Left lobe of liver (tissue), 2 donors: ENCODE data around the gene RGL1. TPM values are rescaled to one million over a fixed set of nuclear protein-coding genes. Genes with fewer than 3 reads are reported as not detected.
A peak's percentile ranks its signal among the peaks of the same experiment; 100 is the strongest.

Source experiments
- ATAC-seq: fragments of 200-7000 bp; cut with Tn5 transposase; one replicate; pipeline ENCODE4 v1.9.1; 2020; ENCODE audit warnings: mild to moderate bottlenecking, moderate library complexity
- DNase-seq: peaks from one replicate; pipeline ENCODE4 v3.0.0-alpha.2; 2020; ENCODE audit warnings: low spot score
- total RNA-seq: library from RNA; stranded (reverse); gene quantifications from one replicate; pipeline ENCODE4 v1.2.1, GENCODE V29; 2021
- donor health status: DM: no; HTN: no; CAD: no; lungs with moderate emphysema.
- donor health status: DM: no; HTN: yes; CAD: no.

RGL1 gene
- total RNA-seq, 1 donor from 2014 or later = 5.9 TPM

DNA sequence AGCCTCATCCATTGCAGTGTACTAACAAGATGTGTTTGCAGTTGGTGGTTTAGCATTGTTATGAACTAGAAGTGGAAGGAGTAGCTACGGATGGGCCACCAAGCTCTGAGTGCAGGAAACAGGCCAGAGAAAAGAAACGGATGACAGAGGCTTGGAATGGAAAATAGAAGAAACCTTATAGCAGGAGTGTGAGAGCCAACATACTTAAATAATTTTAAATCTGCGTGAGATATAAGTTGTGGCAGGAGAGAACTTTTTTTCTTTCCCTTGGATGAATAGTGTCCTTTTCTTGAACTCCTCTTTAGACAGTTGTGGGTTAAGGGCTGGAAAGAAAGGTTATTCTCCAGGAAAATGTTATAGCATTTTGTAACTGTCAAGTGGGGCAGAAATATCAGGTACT, 54.2 kb downstream of the RGL1 start:
- no peak for ATAC-seq
- no peak for DNase-seq

DNA sequence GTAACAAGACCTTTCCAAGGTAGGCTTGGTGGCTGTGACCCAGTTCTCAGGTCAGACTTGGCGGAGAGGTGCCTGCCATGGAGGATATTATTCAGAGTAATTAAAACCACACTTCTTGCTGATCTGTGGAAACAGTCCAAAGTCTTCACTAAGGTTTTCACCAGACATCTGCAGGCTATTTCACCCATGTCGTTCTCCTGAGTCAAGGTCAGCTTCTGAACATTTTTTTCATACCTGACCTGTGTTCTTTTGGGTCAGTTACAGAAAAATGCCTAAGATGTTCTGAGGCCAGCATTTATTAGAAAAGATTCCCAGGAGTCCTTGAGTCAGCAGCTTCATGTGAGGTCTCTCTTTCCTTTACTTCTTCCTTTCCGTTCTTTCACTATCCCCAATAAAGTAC, 54.9 kb downstream of the RGL1 start:
- ATAC-seq (no peak), DNase-seq (no peak)

DNA sequence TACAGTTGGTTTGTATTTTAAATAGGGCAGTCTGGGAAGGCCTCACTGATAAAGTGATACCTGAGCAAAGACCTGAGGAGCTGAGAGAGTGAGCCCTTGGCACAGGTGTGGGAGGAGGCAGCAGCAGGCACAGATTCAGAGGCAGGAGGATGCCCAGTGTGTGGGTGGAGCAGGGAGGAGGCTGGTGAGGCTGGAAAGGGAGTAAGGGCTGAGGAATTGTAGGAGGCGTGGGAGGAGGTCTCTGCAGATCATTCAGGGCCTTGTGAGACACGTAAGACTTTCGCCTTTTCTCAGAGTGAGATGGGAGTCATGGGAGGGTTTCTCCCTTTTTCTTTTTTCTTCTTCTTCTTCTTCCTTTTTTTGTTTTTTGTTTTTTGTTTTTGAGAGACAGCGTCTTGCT, 58.0 kb downstream of the RGL1 start:
- DNase-seq (no peak), ATAC-seq (no peak)

DNA sequence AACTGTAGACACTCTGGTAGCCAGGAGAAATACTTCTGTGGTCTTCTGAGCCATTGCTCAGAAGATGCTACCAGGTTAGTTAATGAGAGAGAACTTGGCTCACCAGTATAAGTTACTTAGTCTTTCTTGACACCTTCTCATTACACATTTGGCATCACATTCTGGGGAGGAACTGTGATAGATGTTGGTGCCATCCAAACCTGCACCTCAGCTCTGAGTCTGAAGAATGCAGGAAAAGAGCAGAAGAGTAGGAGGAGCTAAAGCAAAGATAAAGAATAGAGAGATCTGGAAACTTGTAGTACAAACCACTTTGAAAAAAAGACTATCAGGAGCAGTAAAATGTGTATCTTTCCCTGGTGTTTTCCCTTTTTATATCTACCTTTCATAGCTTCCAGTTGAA, 58.9 kb downstream of the RGL1 start:
- no peak for DNase-seq
- ATAC-seq = no peak

DNA sequence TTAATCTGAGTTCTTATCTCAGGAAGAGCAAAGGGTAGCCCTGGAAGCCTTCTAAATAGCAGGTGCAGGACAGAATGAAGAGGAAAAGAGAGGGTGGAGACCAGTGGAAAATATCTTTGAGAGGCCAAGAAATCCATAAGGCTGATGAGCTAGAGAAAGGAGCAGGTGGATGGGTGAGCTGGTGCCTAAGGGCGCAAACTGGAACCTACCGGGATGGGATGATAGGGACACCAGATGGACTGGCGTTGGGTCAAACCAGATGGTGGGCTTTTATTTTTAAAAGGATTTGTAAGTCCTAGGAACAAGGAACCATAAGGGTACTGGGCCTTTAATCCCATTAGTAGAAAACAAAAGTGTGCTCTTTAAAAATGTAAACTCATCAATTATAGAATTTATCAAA, 59.7 kb downstream of the RGL1 start:
- no peak for ATAC-seq
- no peak for DNase-seq

DNA sequence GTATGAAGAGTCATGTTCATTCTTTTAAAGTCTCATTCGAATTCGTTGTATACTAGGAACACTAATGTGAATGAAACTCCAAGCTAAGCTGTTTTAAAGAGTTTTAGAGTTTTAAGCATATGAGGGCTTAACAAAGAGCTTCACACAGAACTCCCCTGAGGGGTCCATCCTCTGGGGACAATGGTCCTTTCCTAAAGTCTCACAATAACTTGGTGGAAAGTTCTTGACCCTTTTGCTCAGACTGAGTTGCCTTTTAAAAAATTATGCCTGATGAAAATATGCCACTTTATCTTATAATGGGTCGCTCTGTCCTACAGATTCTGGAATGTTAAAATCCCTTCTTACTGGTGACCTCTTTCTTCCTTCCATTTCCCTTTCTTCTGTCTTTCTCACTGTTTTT, 64.3 kb downstream of the RGL1 start:
- DNase-seq = no peak
- no peak for ATAC-seq

DNA sequence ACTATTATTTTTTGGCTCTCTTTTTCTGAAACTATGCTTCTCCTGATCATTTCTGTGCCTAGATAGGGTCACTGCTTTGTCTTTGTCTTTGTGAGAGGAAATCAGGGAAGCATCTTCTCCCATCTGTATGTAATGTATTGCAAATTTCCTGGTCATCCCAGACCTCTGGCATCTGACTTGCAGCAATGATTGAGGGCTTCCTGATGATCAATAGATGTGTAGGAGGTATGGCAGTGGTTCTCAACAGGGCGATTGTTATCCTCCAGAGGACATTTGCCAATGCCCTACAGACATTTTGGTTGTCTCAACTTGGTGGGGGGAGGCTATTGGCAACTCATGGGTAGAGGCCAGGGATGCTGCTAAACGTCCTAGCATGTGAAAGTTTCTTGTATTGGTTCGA, 64.7 kb downstream of the RGL1 start:
- ATAC-seq = no peak
- DNase-seq = no peak

DNA sequence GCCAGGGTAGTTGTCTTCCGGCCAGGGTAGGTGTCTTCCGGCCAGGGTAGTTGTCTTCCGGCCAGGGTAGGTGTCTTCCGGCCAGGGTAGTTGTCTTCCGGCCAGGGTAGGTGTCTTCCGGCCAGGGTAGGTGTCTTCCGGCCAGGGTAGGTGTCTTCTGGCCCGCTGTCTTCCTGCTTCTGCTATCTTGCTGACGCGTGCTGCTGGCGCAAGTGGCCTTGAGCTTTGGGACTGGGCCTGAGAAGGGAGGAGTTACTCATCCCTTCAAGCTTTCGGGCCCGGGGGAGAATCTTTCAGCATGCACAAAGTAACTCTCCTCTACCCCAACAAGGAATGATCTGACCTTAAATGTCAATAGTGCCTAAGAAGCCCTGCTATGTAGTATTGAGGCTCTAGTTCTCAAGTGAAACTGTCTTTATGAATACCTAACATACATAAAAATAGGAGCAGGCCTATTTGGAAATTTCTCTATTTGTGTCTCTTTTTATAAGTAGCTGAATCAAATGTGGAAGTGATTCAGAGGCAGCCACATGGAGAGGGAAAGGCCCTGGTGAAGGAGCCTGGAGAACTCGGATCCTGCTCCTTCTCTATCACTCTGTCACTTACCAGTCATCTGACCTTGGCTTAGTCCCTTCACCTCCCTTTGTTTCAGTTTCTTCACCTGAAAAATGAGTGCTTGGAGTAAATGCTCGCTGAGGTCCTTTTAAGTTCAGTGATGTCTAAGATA, 65.6 kb downstream of the RGL1 start:
- DNase-seq (no peak), ATAC-seq (no peak)

DNA sequence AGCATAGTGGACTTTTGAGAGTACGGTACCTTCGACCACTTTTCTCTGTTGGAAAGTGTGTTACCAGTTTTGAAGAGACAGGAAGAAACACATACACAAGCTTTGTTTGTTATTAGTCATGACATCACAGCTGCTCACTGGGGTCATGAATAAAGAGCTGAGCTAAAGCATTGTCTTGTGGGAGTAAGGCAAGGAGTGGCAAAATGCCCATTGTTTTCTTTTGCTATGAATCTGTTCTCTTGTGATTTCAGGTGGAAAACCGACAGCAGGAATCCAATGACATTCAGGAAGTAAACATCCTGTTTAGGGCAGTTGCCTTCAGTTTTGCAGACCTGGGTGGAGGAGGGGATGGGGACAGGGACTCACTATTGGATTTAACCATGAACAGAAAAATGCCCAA, 66.2 kb downstream of the RGL1 start:
- DNase-seq = no peak
- peak; percentile 20 for ATAC-seq

DNA sequence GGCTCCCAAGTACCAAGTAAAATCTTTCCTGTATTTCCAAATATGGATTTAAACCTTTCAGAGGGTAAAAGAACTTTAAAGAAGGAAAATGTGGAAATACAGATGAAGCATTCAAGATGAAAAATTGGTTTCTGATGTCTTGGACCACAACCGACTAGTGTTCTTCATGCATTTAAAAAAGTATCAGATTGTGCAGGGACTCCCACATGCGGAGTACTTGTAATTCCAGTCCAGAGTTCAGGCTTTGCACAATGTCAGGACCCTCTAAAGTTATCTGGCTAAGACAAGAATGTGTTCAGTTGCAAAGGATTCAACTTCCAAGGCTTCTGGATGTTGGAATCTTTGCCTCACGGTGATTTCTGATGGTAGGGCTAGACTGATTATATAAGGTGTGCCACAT, 66.7 kb downstream of the RGL1 start:
- no peak for ATAC-seq
- no peak for DNase-seq

DNA sequence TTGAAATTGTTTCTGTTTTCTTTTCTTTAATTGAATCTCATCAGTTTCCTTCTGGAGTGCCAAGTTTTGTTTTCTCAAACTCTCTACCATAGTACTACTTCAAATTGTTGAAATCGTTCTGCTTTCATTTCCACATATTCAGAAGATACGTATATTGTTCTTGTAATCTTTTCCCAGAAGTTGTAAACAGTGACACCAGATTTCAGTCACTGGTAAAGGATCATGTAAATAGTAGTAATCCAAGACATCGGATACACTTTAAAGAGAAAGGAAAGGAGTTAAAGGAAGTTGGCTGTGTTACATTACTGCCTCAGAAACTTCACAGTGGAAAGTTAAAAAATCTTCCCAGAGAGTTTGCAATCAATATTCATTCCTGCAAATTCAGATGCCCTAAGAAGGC, 67.5 kb downstream of the RGL1 start:
- ATAC-seq = no peak
- no peak for DNase-seq

DNA sequence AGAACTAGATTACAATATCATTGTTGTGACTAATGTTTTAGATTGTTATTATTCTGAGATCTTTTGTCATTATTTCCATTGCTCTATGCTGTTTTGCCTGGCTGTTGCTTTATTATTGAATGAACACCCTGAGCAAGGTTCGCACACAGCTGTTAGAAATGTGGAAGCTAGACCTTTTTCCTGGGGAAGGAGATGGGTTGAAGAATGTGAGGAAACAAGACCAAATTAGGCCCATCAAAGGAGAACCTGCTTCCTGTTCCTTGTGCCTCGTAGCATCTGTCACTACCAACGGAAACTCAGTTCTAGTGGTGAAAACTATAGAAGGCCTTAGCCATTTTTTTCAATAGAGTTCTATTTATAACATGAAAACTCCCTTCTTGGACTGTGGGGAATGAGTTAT, 68.7 kb downstream of the RGL1 start:
- DNase-seq = no peak
- no peak for ATAC-seq

DNA sequence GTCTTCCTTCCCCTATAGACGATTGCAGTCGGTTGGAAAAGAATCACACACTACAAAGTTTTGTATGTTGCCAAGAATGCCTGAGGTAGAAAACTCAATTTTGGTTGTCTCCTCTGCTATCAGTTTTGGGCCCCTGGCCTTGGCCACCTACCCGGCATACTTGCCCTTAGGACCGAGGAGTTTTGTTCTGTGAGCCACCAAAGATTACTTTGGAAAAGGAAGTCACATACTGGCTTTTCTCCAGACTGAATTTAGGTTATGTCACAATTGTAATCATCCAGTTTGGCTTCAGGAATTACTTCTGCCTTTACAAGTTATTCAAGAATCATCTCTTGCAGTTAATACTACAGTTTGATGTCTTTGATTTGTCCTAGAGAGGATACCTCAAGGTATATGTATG, 71.4 kb downstream of the RGL1 start:
- ATAC-seq = peak; percentile 62
- DNase-seq = no peak

DNA sequence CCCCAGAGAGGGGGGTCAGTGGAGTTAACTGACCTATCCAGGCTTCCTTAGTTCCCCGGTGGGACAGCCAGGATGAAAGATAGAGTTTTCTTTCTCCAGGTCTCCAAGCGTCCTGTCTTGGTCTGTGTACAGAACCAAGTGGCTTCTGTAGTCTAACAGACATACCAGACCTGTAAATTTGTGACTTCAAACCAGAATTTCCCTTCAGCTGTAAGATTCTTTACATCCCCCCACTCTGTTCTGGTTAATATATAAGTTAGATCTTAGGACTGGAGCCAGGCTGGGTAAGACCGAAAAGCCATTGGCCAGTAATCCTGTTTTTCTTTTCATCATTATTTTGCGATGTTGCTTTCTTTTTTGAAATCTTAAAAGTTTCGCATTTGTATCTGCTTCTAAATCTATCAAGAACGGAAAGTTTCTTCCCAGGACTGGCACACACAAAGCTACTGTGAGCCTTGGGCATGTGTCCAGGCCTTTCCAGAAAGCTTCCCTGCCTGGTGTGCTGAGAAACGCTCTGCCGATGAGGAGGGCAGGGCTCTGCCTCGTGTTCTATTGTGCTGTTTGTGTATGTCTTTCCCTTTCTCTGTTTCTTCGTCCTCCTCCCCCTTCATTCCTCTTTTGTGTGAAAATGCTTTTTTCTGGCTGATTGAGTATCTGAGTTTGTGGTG, 72.3 kb downstream of the RGL1 start:
- ATAC-seq (peak; percentile 45), DNase-seq (no peak)

DNA sequence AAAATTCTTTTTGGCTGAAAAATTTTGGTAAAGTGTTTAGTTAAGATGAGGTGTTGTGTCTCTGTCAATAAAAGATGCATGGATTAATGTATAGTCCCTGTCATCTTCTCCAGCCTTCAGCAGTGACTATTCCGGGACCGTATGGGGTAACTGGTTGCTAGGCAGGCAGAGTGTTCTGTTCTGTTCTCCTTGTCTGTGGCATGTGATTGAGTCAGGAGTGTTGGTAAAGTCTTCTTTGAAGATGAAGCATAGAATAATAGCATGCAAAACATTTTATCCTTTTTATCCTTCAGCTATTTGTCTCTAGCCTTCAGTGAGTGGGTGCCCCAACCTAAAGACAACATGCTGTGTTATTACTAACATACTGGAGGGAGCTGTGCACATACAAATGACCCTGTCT, 74.6 kb downstream of the RGL1 start:
- ATAC-seq = no peak
- DNase-seq = no peak

DNA sequence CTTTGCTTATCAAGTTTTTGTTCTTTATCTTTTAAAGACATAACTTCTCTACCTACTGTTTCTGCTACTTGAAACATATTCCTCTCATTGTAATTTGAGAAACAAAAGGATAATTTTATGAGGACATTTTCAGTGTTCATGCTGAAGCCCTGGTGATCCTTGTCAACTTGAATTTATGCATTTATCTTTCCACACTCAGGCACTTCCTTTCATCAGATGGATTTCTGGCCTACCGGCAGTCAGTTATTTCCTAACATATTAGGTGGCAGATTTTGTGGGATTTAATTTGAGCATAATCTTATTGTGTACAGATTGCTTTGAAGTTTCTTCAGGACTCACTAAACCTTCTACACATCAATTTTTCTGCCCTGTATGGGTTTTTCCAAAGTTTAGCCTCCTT, 75.0 kb downstream of the RGL1 start:
- DNase-seq (no peak), ATAC-seq (no peak)

DNA sequence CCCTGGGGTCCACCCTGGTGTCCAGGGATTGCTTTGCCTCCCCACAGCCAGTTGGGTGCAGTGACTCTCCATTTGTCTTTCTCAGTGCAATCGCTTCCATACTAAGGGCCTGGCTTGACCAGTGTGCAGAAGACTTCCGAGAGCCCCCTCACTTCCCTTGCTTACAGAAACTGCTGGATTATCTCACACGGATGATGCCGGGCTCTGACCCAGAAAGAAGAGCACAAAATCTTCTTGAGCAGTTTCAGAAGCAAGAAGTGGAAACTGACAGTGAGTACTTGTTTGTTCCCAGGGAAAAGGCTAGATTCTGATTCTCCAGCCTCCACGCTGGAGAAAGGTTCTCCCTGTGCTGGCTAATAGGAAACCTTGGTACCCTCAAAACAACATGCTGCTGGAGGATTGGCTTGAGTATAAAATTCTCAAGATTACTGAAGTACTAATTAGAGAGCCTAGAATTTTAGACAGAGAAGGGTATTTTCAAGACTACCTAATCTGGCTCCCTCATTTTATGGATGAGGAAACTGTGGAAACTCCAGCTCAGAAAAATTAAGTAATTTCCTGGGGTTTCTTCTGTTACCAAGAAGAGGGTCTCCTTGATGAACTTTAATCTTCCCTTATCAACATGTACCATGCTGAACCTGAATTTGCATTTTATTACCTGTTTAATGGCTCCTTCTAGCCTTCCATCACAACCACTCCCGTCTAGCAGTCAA, 75.8 kb downstream of the RGL1 start:
- DNase-seq (no peak), ATAC-seq (no peak)

DNA sequence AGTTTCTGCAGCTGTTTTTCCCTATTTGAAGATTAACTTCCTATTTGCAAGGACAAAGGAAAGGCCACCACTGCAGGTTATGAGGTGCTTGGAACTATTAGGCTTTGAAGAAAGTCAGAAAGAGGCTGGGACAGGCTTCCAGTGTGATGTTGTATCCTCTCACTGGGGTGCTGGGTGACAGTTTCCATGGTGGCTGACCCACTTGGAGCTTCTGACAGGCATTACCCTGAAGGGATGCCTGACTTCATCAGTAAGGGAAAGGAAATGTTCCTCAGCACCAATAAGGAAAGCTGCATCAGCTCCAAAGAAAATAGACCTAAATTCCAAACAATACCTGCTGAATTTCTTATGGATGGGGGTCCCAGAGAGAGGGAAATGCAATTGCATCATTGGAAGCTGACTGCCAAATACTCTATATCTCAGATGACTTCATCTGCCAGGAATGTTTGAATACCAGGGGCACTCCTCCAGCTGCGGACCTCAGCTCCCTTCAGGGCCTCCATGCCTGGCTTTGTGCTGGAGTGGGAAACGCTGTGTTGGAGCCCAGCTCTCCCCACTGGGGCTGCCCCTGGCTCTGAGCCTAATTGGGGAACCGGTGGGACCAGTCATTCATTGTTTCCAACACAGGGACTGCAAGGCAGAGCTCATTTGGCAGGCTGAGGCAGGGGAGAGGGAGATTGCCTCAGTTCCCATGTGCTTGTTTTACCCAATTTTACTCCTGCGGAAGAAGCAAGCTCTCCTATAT, 76.6 kb downstream of the RGL1 start:
- DNase-seq (no peak), ATAC-seq (peak; percentile 40)

DNA sequence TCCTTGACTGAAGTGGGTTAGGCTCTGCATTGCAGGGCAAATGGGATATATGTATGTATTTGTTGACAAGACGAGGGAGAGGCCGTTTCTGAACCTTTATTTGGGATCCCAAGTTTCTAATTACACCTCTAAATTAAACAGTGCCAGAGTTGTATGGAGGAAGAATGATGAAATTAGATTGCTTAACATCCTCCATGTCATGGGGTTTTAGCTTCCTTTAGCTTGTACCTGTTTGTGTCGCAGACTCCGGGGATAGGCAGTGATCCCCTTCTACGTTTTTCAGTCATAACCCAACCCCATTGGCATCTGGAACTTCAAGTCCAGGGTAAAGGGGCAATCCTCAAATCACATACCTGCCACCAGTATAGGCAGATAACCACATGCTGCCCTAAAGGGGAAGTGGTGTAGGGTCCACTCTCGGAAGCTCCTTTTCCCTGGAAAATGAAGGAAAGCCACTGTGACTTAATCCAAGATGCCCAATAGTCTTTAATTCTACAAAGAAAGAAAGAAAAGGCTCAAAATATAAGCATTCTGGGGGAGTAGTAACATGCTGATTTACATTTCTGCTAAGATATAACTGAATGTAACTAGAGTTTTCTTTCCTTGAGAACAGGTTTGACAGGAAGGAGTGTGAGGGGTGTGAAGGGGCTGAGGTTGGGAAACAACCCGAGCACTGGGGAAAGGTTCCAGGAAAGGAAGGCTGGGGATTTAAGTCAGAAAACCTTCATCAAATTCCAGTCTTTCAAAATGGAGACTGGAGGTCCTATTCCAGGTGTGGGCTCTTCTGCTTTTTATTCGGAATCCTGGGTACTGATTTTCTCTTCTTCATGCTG, 77.6 kb downstream of the RGL1 start:
- ATAC-seq (no peak), DNase-seq (no peak)

DNA sequence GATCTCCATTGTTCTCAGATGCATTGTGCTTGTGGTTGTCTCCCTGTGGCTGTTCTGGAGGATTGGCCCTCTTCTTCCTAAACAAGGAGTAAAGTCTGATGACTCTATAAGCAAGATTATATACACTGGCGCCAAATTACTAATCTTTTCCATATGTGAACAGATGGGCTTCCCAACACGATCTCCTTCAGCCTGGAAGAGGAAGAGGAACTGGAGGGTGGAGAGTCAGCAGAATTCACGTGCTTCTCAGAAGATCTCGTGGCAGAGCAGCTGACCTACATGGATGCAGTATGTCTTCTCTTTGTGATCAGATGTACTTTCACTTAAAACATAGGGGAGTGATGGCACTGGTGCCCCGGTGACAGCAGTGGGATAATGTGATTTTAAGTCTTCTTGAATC, 78.7 kb downstream of the RGL1 start:
- no peak for DNase-seq

DNA sequence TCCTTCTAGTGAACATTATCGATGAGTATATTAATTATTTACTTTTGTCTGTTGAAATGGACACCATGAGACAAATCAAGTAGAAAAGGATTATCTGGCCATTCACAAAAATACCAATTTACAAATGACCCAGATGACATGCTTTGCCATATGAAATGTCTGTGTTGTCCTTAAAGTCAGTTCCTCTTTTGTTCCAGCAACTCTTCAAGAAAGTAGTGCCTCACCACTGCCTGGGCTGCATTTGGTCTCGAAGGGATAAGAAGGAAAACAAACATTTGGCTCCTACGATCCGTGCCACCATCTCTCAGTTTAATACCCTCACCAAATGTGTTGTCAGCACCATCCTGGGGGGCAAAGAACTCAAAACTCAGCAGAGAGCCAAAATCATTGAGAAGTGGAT, 79.6 kb downstream of the RGL1 start:
- DNase-seq (no peak), ATAC-seq (no peak)

More for the DNA sequence above, 78.7 kb downstream of the RGL1 start:
- ATAC-seq = peak; percentile 26
